ENCODE data around the gene RHBG. TPM values are rescaled to one million over a fixed set of nuclear protein-coding genes. Genes with fewer than 3 reads are reported as not detected.

Gene RHBG
- total RNA-seq, 2 experiments from 2014 or later = not detected

DNA sequence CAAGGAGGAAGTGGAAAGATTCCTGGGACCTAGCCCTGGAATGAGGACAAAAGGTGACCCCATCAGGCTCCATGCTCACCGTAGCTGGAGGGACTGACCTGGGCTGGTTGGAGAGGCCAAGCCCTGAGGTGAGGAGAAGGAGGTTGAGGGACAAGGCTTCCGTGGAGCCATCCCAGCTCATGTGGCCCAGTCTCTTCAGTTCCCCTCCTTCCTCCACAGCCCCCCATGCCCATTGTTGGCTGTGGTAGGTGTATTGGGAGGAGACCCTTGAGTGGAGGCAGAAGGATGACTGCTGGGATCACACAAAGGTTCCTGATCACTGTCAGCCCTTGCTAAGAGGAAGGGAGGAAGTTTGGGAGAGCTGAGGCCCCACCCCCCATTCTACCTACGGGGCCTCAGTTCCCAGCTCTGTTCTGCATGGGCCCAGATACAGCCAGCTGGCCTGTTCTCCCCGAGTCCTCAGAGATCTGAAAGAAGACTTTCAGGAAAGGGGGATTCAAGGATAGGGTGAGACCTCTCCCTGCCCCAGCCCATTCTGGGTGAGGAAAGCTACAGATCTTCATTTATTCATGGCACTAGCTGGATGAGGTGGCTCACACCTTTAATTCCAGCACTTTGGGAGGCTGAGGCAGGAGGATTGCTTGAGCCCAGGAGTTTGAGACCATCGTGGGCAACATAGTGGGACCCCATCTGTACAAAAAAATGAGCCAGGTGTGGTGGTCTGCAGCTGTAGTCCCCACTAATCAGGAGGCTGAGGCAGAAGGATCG is 17.3 kb downstream of the RHBG start:
- no peak for ATAC-seq (ENCODE audit: poor library complexity)
- no peak overlapping the region for H3K4me3 ChIP-seq (ENCODE audit: low read length)
- H3K9me3 ChIP-seq (ENCODE audit: control insufficient read depth in 1 of 2, insufficient read depth in 1 of 2, low read length in 2 of 2) = peaks cover 0 to 4% of the 10 kb centered on the region in 2 experiments
- peaks cover 45% of the 10 kb centered on the region for H3K27me3 Mint-ChIP-seq
- H3K36me3 ChIP-seq (ENCODE audit: insufficient read depth, low read length) = no peaks in the 10 kb centered on the region
- TF ChIP-seq CTCF (IDR thresholded peaks at IDR 0.05) = no peak
- H3K4me3 Mint-ChIP-seq = no peak overlapping the region
- H3K27ac ChIP-seq (ENCODE audit: low read depth in 1 of 2, low read length in 2 of 2) = no peak overlapping the region
- intact Hi-C loops (cut with DNase I, micrococcal nuclease) = no loop called here
- no peak for DNase-seq
- H3K36me3 Mint-ChIP-seq (ENCODE audit: low read depth) = no peaks in the 10 kb centered on the region
- peaks cover 12% of the 10 kb centered on the region for H3K4me1 Mint-ChIP-seq (ENCODE audit: low read depth)
- POLR2A ChIA-PET = interaction anchor here (0.7 to 2.4 kb wide), 11 partner anchors 10 to 115 kb away, joined by 3 to 31 read pairs (median 3); partner anchors contain the start of gene MEF2D
- no peaks in the 10 kb centered on the region for H3K9me3 Mint-ChIP-seq
- H3K4me1 ChIP-seq (ENCODE audit: insufficient read depth, low read length) = peaks cover 13% of the 10 kb centered on the region
- H3K27me3 ChIP-seq (ENCODE audit: control insufficient read depth in 1 of 2, insufficient read depth in 2 of 2, low read length in 2 of 2) = peaks cover 20% of the 10 kb centered on the region in 2 experiments
- CTCF ChIA-PET = interaction anchor here (0.6 to 2.7 kb wide), 43 partner anchors 7 to 435 kb away, joined by 3 to 106 read pairs (median 6); partner anchors contain the start of gene GPATCH4
- H3K27ac Mint-ChIP-seq = no peak overlapping the region

DNA sequence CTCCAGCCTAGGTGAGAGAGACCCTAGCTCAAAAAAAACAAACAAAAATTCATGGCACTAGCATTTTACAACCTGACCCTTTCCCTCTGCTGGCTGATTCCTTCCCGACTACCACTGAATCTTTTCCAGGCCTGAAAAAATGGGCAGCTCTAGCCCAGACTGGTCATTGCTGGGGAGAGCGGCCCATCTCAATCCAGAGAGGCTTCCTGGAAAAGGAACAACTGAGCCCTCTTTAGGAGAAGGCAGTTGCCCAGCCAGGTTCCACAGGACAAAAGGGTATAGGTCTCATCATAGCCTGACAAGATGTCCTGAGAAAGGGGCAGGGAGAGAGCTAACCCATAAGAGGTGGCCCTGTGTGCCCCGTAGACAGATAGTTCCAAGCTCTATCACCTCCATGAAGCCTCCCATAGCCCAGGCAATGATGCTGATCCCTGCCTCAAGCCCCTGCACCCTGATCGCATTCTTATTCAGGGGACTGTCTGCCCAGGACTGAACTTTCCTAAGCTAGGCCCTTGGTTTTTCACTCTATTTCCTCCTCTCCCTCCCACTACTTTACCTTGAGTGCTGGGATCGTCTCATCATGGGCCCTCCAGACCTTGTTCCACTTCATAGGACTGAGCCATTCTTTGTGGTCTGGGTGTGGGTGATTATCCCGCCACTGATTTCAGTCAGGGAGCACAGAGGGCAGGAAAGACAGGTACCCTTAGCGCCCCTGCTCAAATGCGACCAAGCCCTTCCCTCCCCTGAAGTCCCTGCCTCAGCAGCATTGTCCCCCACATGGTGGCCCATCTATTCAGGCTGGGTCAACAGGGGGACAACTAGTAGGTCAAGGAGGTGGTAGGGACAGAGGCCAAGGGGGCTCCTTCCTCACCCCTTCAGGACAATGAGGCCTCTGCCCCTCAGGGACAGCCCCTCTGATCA is 18.2 kb downstream of the RHBG start:
- H3K36me3 ChIP-seq (ENCODE audit: insufficient read depth, low read length) = no peaks in the 10 kb centered on the region
- CTCF ChIA-PET = interaction anchor here (1.3 to 2.7 kb wide), 5 partner anchors 37 to 230 kb away, joined by 7 to 32 read pairs (median 13); no protein-coding TSS in a partner anchor
- H3K27ac Mint-ChIP-seq = no peak overlapping the region
- peaks cover 0 to 4% of the 10 kb centered on the region in 2 experiments for H3K9me3 ChIP-seq (ENCODE audit: control insufficient read depth in 1 of 2, insufficient read depth in 1 of 2, low read length in 2 of 2)
- peaks cover 20 to 23% of the 10 kb centered on the region in 2 experiments for H3K27me3 ChIP-seq (ENCODE audit: control insufficient read depth in 1 of 2, insufficient read depth in 2 of 2, low read length in 2 of 2)
- H3K4me1 Mint-ChIP-seq (ENCODE audit: low read depth) = peaks cover 12% of the 10 kb centered on the region
- POLR2A ChIA-PET = interaction anchor here (1.9 to 2.4 kb wide), 2 partner anchors 58 to 114 kb away, joined by 12 to 31 read pairs; partner anchors contain the start of gene MEF2D
- H3K36me3 Mint-ChIP-seq (ENCODE audit: low read depth) = no peaks in the 10 kb centered on the region
- no peak overlapping the region for H3K27ac ChIP-seq (ENCODE audit: low read depth in 1 of 2, low read length in 2 of 2)
- H3K9me3 Mint-ChIP-seq = no peaks in the 10 kb centered on the region
- no peak overlapping the region for H3K4me3 Mint-ChIP-seq
- no peak for ATAC-seq (ENCODE audit: poor library complexity)
- DNase-seq = no peak
- H3K27me3 Mint-ChIP-seq = peaks cover 50% of the 10 kb centered on the region
- intact Hi-C loops (cut with DNase I, micrococcal nuclease) = no loop called here
- TF ChIP-seq CTCF (IDR thresholded peaks at IDR 0.05) = no peak
- peaks cover 13% of the 10 kb centered on the region for H3K4me1 ChIP-seq (ENCODE audit: insufficient read depth, low read length)
- H3K4me3 ChIP-seq (ENCODE audit: low read length) = no peak overlapping the region

DNA sequence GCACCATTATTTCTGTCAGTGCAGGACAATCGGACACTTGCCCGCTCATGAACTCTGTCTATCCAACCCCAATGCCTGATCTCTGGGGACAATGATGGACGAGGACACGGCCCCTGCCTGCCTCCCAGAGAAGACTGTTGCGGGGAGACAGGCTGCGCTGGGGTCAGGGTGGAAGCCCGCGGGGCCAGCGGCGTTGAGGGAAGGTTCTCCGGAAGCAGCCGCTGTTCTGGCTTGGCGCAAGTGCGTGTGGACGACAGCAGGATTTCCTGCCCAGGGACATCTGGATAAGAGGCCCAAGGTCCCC is 18.8 kb downstream of the RHBG start:
- no peak for DNase-seq
- H3K36me3 Mint-ChIP-seq (ENCODE audit: low read depth) = no peaks in the 10 kb centered on the region
- H3K27me3 ChIP-seq (ENCODE audit: control insufficient read depth in 1 of 2, insufficient read depth in 2 of 2, low read length in 2 of 2) = peaks cover 20 to 23% of the 10 kb centered on the region in 2 experiments

More for the DNA sequence above, 18.8 kb downstream of the RHBG start:
- intact Hi-C loops (cut with DNase I, micrococcal nuclease) = no loop called here
- Histone ChIP-seq H3K4me1 (ENCODE audit: insufficient read depth, low read length) (peaks cover 13% of the 10 kb centered on the region), H3K36me3 (ENCODE audit: insufficient read depth, low read length) (no peaks in the 10 kb centered on the region), H3K9me3 (ENCODE audit: control insufficient read depth in 1 of 2, insufficient read depth in 1 of 2, low read length in 2 of 2) (peaks cover 0 to 4% of the 10 kb centered on the region in 2 experiments), H3K4me3 (ENCODE audit: low read length) (no peak overlapping the region), H3K27ac (ENCODE audit: low read depth in 1 of 2, low read length in 2 of 2) (no peak overlapping the region)
- no peak for ATAC-seq (ENCODE audit: poor library complexity)
- peaks cover 12% of the 10 kb centered on the region for H3K4me1 Mint-ChIP-seq (ENCODE audit: low read depth)
- TF ChIP-seq CTCF (IDR thresholded peaks at IDR 0.05) = no peak
- H3K4me3 Mint-ChIP-seq = no peak overlapping the region
- ChIA-PET POLR2A (no interaction called here), CTCF (interaction anchor here (1.3 kb wide), 1 partner anchor 58 kb away, joined by 7 read pairs; no protein-coding TSS in a partner anchor)
- H3K27me3 Mint-ChIP-seq = peaks cover 50% of the 10 kb centered on the region
- no peak overlapping the region for H3K27ac Mint-ChIP-seq
- H3K9me3 Mint-ChIP-seq = no peaks in the 10 kb centered on the region

Measured in CD4-positive, alpha-beta T cell (primary cell).